K562 (cell line): ENCODE results near the gene TUBA1B. TPM values are rescaled to one million over a fixed set of nuclear protein-coding genes. Genes with fewer than 3 reads are reported as not detected.
A peak's percentile ranks its signal among the peaks of the same experiment; 100 is the strongest.

Experiments used
- ATAC-seq: fragments of 200-7000 bp; cut with Tn5 transposase; 3 replicates; pipeline ENCODE4 v1.9.1; 2020; ENCODE audit warnings: moderate library complexity
- BruUV-seq: library from RNA; stranded (reverse); fragments of 400-500 nt; replicated peaks from 2 replicates; lab custom pipeline; 2021; lab: Mats Ljungman, UMichigan
- CTCF ChIA-PET: fragments of 300-600 bp; formaldehyde crosslinking; extraction: SDS; loops from one replicate; lab custom pipeline; 2021; ENCODE audit warnings: low intra/inter-chr PET ratio; lab: Yijun Ruan, JAX
- POLR2A ChIA-PET: fragments of 300-600, 350-650 bp; sonication (Branson Sonifier 250); formaldehyde crosslinking; extraction: SDS; loops from one replicate; lab custom pipeline; 2021; ENCODE audit warnings: antibody characterized with exemption, inconsistent platforms; lab: Yijun Ruan, JAX
- DNase-seq, 4 experiments: peaks; one replicate each; pipeline versions ENCODE4 v3.0.0 to v3.0.0-alpha.2; 2011 to 2018; ENCODE audit warnings: low spot score in 3 of 4, mixed read lengths in 3 of 4; ENCODE audit errors: extremely low read depth in 1 of 4
- FAIRE-seq: peaks from 2 replicates; lab custom pipeline; 2011; peaks lifted over from hg19 to GRCh38; lab: Jason Lieb, UNC
- H2AFZ ChIP-seq: 2 replicates; pipeline ENCODE4 v1.6.0; 2011; ENCODE audit warnings: low read depth, low read length, control low read depth, inconsistent platforms
- H3K27ac ChIP-seq: fragments of 200-600 bp; 3 replicates; pipeline ENCODE4 v1.8.0; 2011; ENCODE audit warnings: low read depth, mild to moderate bottlenecking, control low read depth, inconsistent platforms, low read length, moderate library complexity, mixed read lengths; ENCODE audit errors: extremely low read depth
- H3K27me3 ChIP-seq, 2 experiments: fragments of 300-600 bp in 1 of 2; 2 replicates in 1 of 2; 3 replicates in 1 of 2; pipeline versions ENCODE4 v1.6.0 to v1.8.0; 2011; ENCODE audit warnings: inconsistent platforms in 2 of 2, low read length in 2 of 2, mild to moderate bottlenecking in 1 of 2, mixed read lengths in 1 of 2, moderate library complexity in 1 of 2; ENCODE audit not compliant: control insufficient read depth in 2 of 2, insufficient read depth in 2 of 2
- H3K36me3 ChIP-seq: fragments of 300-600 bp; 3 replicates; pipeline ENCODE4 v1.8.0; 2011; ENCODE audit warnings: mild to moderate bottlenecking, low read length, inconsistent platforms; ENCODE audit not compliant: control insufficient read depth, insufficient read depth
- H3K4me1 ChIP-seq, 2 experiments: fragments of 200-600 bp in 1 of 2; replicated peaks in 1 of 2; 2 replicates in 1 of 2; 3 replicates in 1 of 2; pipeline versions ENCODE4 v1.5.1 to v1.8.0; 2011; ENCODE audit warnings: inconsistent platforms in 2 of 2, low read length in 2 of 2, mild to moderate bottlenecking in 1 of 2, mixed read lengths in 1 of 2, moderate library complexity in 1 of 2; ENCODE audit not compliant: control insufficient read depth in 2 of 2, insufficient read depth in 2 of 2
- H3K4me2 ChIP-seq: 2 replicates; pipeline ENCODE4 v1.6.1; 2011; ENCODE audit warnings: low read length, control low read depth, inconsistent platforms, mixed read lengths; ENCODE audit not compliant: insufficient read depth
- H3K4me3 ChIP-seq: fragments of 200-600 bp; sonication (generic), shearing (Covaris generic); 2 replicates; pipeline ENCODE4 v1.5.1; 2016; ENCODE audit warnings: control low read depth, inconsistent platforms
- H3K79me2 ChIP-seq: fragments of 200-600 bp; 3 replicates; pipeline ENCODE4 v1.8.0; 2011; ENCODE audit warnings: low read length, inconsistent platforms; ENCODE audit not compliant: control insufficient read depth, insufficient read depth
- H3K9ac ChIP-seq, 2 experiments: 2 replicates each; pipeline versions ENCODE4 v1.6.0 to v1.6.1; 2011; ENCODE audit warnings: low read depth in 2 of 2, low read length in 2 of 2, control low read depth in 1 of 2, inconsistent platforms in 1 of 2, mild to moderate bottlenecking in 1 of 2, mixed read lengths in 1 of 2; ENCODE audit not compliant: insufficient read depth in 1 of 2
- H3K9me1 ChIP-seq: one replicate; pipeline ENCODE4 v1.6.0; 2011; ENCODE audit warnings: inconsistent platforms, mild to moderate bottlenecking, low read length, moderate library complexity; ENCODE audit not compliant: control insufficient read depth, insufficient read depth
- H3K9me3 ChIP-seq: replicated peaks from 2 replicates; pipeline ENCODE4 v1.5.1; 2011; ENCODE audit warnings: low read depth, low read length, inconsistent platforms; ENCODE audit not compliant: control insufficient read depth, insufficient read depth
- H4K20me1 ChIP-seq: replicated peaks from 2 replicates; pipeline ENCODE4 v1.6.1; 2011; ENCODE audit warnings: low read length, inconsistent platforms, mixed read lengths; ENCODE audit not compliant: control insufficient read depth, insufficient read depth
- ARID4B ChIP-seq: sonication (generic); formaldehyde crosslinking; IDR thresholded peaks from 2 replicates; pipeline ENCODE4 v1.8.0; 2022; ENCODE audit warnings: mild to moderate bottlenecking, missing genetic modification reagents
- ARNT ChIP-seq, 2 experiments: fragments of 450-650 bp; IDR thresholded peaks; 2 replicates each; pipeline ENCODE4 v1.6.1; 2016; ENCODE audit warnings: mild to moderate bottlenecking in 1 of 2
- C11orf30 ChIP-seq: fragments of 450-650 bp; IDR thresholded peaks from 2 replicates; pipeline ENCODE4 v1.6.1; 2016; ENCODE audit warnings: low read depth, mild to moderate bottlenecking
- EZH2 ChIP-seq: IDR thresholded peaks from 2 replicates; pipeline ENCODE4 v1.6.1; 2012; ENCODE audit warnings: low read depth, mild to moderate bottlenecking, inconsistent platforms, low read length, borderline replicate concordance
- FOXK2 ChIP-seq, 2 experiments: fragments of 450-650 bp; IDR thresholded peaks in 1 of 2; conservative IDR thresholded peaks in 1 of 2; 2 replicates each; pipeline ENCODE4 v1.6.1; 2016; ENCODE audit warnings: low read depth in 2 of 2, mild to moderate bottlenecking in 1 of 2
- GABPA ChIP-seq: fragments of 200-800 bp; sonication (Bioruptor generic); conservative IDR thresholded peaks from 2 replicates; pipeline ENCODE4 v1.6.1; 2016; ENCODE audit warnings: low read depth, missing genetic modification characterization, missing compliant biosample characterization
- HNRNPLL ChIP-seq: fragments of 200-400 bp; formaldehyde crosslinking; IDR thresholded peaks from 2 replicates; pipeline ENCODE4 v1.6.1; 2017; ENCODE audit warnings: low read length, low read depth, mild to moderate bottlenecking; ENCODE audit not compliant: poor library complexity, severe bottlenecking
- KDM2B ChIP-seq: fragments of 250-450 bp; sonication (Bioruptor Pico); IDR thresholded peaks from 2 replicates; pipeline ENCODE4 v1.8.0; 2021; ENCODE audit warnings: mild to moderate bottlenecking, moderate library complexity
- SMAD1 ChIP-seq: fragments of 150-350 bp; IDR thresholded peaks from 2 replicates; pipeline ENCODE4 v1.6.1; 2014; ENCODE audit warnings: low read length, low read depth; ENCODE audit not compliant: partially characterized antibody
- SMARCE1 ChIP-seq: fragments of 450-650 bp; IDR thresholded peaks from 2 replicates; pipeline ENCODE4 v1.7.1; 2016; ENCODE audit warnings: mild to moderate bottlenecking
- SMC3 ChIP-seq: conservative IDR thresholded peaks from 2 replicates; pipeline ENCODE4 v1.6.1; 2011; ENCODE audit warnings: low read depth, low read length, improper control_type of control experiment; ENCODE audit not compliant: insufficient read depth
- ZEB2 ChIP-seq: fragments of 450-650 bp; IDR thresholded peaks from 2 replicates; pipeline ENCODE4 v1.6.1; 2016
- ZNF316 ChIP-seq: fragments of 450-650 bp; IDR thresholded peaks from 2 replicates; pipeline ENCODE4 v1.6.1; 2016
- ZNF431 ChIP-seq: sonication (generic); formaldehyde crosslinking; IDR thresholded peaks from 2 replicates; pipeline ENCODE4 v1.8.0; 2022; ENCODE audit warnings: mild to moderate bottlenecking, missing genetic modification reagents
- ZNF668 ChIP-seq: fragments of 250-450 bp; sonication (Bioruptor Pico); IDR thresholded peaks from 2 replicates; pipeline ENCODE4 v1.8.0; 2022; ENCODE audit warnings: mild to moderate bottlenecking, inconsistent platforms
- WGBS: fragments of 100-300 bp; shearing (Covaris generic); methylation state at CpG from one replicate; pipeline ENCODE4 v1.1.6; 2016; ENCODE audit warnings: low coverage, mixed read lengths; ENCODE audit not compliant: insufficient coverage; ENCODE audit errors: missing lambda C conversion rate; 5-methylcytosine and 5-hydroxymethylcytosine counted together
- in situ Hi-C: fragments of 300-500 bp; cut with MboI; formaldehyde crosslinking; loops from 4 replicates; pipeline ENCODE4 v1.15.0; 2018; ENCODE audit warnings: inconsistent platforms, mixed read lengths
- intact Hi-C: fragments of 100-400 bp; cut with micrococcal nuclease; formaldehyde crosslinking; loops from 2 replicates; pipeline ENCODE4 v1.14.2; 2022
- polyA plus RNA-seq, 8 experiments: library from polyadenylated mRNA; depleted of rRNA in 4 of 8; stranded (reverse) in 5 of 8; unstranded in 3 of 8; fragments of >200 nt; fragmentation: Nextera tagmentation in 2 of 8; fragmentation: Illumina TruSeq in 1 of 8; extraction: Ambion mirVana in 2 of 8; extraction: Trizol in 1 of 8; gene quantifications; 2 replicates each; pipeline versions ENCODE4 v1.2.1 to v1.2.3, GENCODE V29; 2011 to 2014; ENCODE audit warnings: inconsistent platforms in 1 of 8, missing spikeins in 1 of 8
- total RNA-seq, 7 experiments: library from RNA; depleted of rRNA in 6 of 7; stranded (reverse); fragments of >200 nt in 6 of 7; fragmentation: Illumina TruSeq in 2 of 7; extraction: Trizol in 2 of 7; gene quantifications; 2 replicates each; pipeline versions ENCODE4 v1.2.1 to v1.2.3, GENCODE V29; 2011 to 2021; ENCODE audit warnings: low replicate concordance in 1 of 7
- TF ChIP-seq, protein P1 (sequence below), 2 experiments: fragments of 450-650 bp; IDR thresholded peaks; 2 replicates each; pipeline ENCODE4 v1.6.1; 2016

The TUBA1B gene
- total and polyA plus RNA-seq, 9 of the 15 experiments (the other 6 are each of a cell fraction or from before 2014, with no cell fraction given) = 2,189 to 4,624 (median 2,628) TPM

- in situ Hi-C loops = no loop called here
- CTCF ChIA-PET = interaction anchor here (1.0 to 2.3 kb wide), 3 partner anchors 24 to 147 kb away, joined by 6 to 21 read pairs (median 14); no protein-coding TSS in a partner anchor
- peak overlapping the region; percentile 75 for H3K4me2 ChIP-seq
- no peaks in the 10 kb centered on the region for H3K9me1 ChIP-seq
- peaks cover under 1% of the 10 kb centered on the region; the same call in 1 of the 3 replicates for H3K79me2 ChIP-seq
- POLR2A ChIA-PET = interaction anchor here (0.6 to 4.6 kb wide), 20 partner anchors 8 to 179 kb away, joined by 3 to 61 read pairs (median 4); partner anchors contain the start of genes LMBR1L, RHEBL1, TUBA1A and TUBA1B
- peak overlapping the region; percentile 22; the same call in 1 of the 2 replicates for H3K4me3 ChIP-seq
- peaks cover 49 to 57% of the 10 kb centered on the region in 2 experiments for H3K4me1 ChIP-seq
- peak overlapping the region; percentile 40; the same call in 2 of the 3 replicates for H3K27ac ChIP-seq
- no peaks in the 10 kb centered on the region for H3K36me3 ChIP-seq
- no TSS peak for BruUV-seq
- DNase-seq = peak; percentile 82 to 97 (median 87)
- intact Hi-C loops = loop anchor here (1.0 to 2.0 kb wide), 3 partner anchors 24 to 147 kb away; no protein-coding TSS in a partner anchor
- peak; percentile 98 for FAIRE-seq
- H4K20me1 ChIP-seq = no peaks in the 10 kb centered on the region
- no peaks in the 10 kb centered on the region for H3K27me3 ChIP-seq
- H3K9ac ChIP-seq = peak overlapping the region; percentile 28 to 68; a peak in 3 of 4 replicates
- WGBS = 0% methylated on average over 18 of the region's 18 CpGs
- H3K9me3 ChIP-seq = no peaks in the 10 kb centered on the region
- peak overlapping the region; percentile 93 for H2AFZ ChIP-seq
- peak; percentile 83 for ATAC-seq
- TF ChIP-seq C11orf30 (peak; percentile 55), ARID4B (CRISPR knock-in tag) (no peak), GABPA (0 out of 2 replicates have a peak, but pooled peaks have one; percentile 21), ARNT (IDR thresholded peaks at IDR 0.05) (no peak), ZNF431 (CRISPR knock-in tag) (no peak), SMC3 (peak; percentile 82), HNRNPLL (peak; percentile 70), ZNF668 (no peak), FOXK2 (conservative IDR thresholded peaks at IDR 0.05 in 1 of 2, IDR thresholded peaks at IDR 0.05 in 1 of 2; ENCODE audit: low read depth in 2 of 2) (peak in 1 of 2 experiments; percentile 9; a peak in 1 of 4 replicates), KDM2B (CRISPR knock-in tag) (peak; percentile 44; the same call in 1 of the 2 replicates), SMAD1 (no peak), SMARCE1 (peak; percentile 15; the same call in 1 of the 2 replicates), EZH2 (no peak), ZNF316 (peak; percentile 49), ZEB2 (peak; percentile 49; the same call in 1 of the 2 replicates)
- TF ChIP-seq, protein P1, sequence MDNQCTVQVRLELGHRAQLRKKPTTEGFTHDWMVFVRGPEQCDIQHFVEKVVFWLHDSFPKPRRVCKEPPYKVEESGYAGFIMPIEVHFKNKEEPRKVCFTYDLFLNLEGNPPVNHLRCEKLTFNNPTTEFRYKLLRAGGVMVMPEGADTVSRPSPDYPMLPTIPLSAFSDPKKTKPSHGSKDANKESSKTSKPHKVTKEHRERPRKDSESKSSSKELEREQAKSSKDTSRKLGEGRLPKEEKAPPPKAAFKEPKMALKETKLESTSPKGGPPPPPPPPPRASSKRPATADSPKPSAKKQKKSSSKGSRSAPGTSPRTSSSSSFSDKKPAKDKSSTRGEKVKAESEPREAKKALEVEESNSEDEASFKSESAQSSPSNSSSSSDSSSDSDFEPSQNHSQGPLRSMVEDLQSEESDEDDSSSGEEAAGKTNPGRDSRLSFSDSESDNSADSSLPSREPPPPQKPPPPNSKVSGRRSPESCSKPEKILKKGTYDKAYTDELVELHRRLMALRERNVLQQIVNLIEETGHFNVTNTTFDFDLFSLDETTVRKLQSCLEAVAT (IDR thresholded peaks at IDR 0.05) = 0 out of 4 replicates have a peak, but pooled peaks of 1 of the 2 experiments have one; percentile 39
Measured at GRCh38 chr12:49088150-49088931, 42.9 kb downstream of the TUBA1B start.
